Calu3 (cell line): ENCODE data around the gene KRTAP10-6. TPM values are rescaled to one million over a fixed set of nuclear protein-coding genes. Genes with fewer than 3 reads are reported as not detected.

Experiments
- BruUV-seq: library from RNA; stranded (reverse); fragments of 400-500 nt; replicated peaks from 2 replicates; lab custom pipeline; 2021; lab: Mats Ljungman, UMichigan
- CTCF ChIA-PET: fragments of 300-600 bp; sonication (Branson Sonifier 250); formaldehyde crosslinking; loops from one replicate; lab custom pipeline; 2022; ENCODE audit warnings: antibody characterized with exemption; lab: Charles Lee
- DNase-seq: peaks from one replicate; pipeline ENCODE4 v3.0.0; 2022
- H3K27ac Mint-ChIP-seq: one replicate; pipeline ENCODE4 v1.8.0; 2022; ENCODE audit warnings: mixed read lengths; ENCODE audit not compliant: unreplicated experiment
- H3K27me3 Mint-ChIP-seq: one replicate; pipeline ENCODE4 v1.8.0; 2022; ENCODE audit warnings: mixed read lengths; ENCODE audit not compliant: unreplicated experiment
- H3K36me3 Mint-ChIP-seq: one replicate; pipeline ENCODE4 v1.8.0; 2022; ENCODE audit warnings: mild to moderate bottlenecking, moderate library complexity, mixed read lengths; ENCODE audit not compliant: insufficient read depth, unreplicated experiment
- H3K4me1 Mint-ChIP-seq: one replicate; pipeline ENCODE4 v1.8.0; 2022; ENCODE audit warnings: mild to moderate bottlenecking, low read depth, mixed read lengths; ENCODE audit not compliant: unreplicated experiment
- H3K4me3 Mint-ChIP-seq: one replicate; pipeline ENCODE4 v1.8.0; 2022; ENCODE audit warnings: mild to moderate bottlenecking, low read depth, moderate library complexity, mixed read lengths; ENCODE audit not compliant: unreplicated experiment
- H3K9me3 Mint-ChIP-seq: one replicate; pipeline ENCODE4 v1.8.0; 2022; ENCODE audit warnings: low read depth, mixed read lengths; ENCODE audit not compliant: unreplicated experiment
- intact Hi-C: fragments of 100-400 bp; cut with micrococcal nuclease; formaldehyde crosslinking; loops from one replicate; pipeline ENCODE4 v1.10.0; 2022; ENCODE audit not compliant: unreplicated experiment
- total RNA-seq: library from RNA; stranded (reverse); gene quantifications from 2 replicates; pipeline ENCODE4 v1.2.3, GENCODE V29; 2022
- TF ChIP-seq, protein P1 (sequence below): fragments of 200-600 bp; IDR thresholded peaks from one replicate; pipeline ENCODE4 v1.8.0; 2022; ENCODE audit warnings: antibody characterized with exemption; ENCODE audit not compliant: unreplicated experiment

The KRTAP10-6 gene
- total RNA-seq, 1 experiment from 2014 or later, result not detected

DNA sequence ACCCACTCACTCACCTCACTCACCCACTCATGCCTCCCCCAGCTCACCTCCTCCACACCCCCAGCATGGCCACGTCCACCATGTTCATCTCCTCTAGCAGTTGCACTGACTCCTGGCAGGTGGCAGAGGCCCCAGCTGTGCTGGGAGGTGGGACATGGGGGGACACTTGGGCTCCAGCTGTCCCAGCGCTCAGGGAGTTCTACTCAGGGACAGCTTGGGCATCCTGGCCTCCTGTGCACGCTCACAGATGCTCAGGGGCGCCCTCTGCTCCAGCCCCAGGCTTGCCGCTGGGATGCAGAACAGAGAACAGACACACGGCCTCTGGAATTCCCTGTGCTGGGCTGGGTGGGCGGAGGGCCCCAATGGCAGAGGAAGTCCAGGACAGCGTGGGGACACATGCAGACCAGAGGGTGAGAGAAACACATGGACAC is 24.8 kb upstream of the KRTAP10-6 start:
- no peak overlapping the region for H3K4me3 Mint-ChIP-seq

DNA sequence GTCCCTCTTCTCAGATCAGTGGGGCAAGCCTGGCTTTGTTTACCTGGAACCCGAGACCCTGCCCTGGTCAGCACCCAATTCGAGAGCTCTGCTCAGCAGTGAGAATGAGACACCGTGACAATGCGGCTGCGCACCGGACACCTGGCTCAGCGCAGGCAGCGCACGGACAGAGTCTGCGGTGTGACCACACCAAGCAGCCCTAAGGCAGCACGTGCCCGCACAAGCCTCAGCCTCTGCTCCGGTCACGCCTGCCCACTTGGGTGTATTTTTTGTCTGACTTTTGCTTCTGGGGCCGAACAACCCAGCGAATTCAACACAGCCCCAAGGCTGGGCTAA is 24.3 kb upstream of the KRTAP10-6 start:
- intact Hi-C loops, result no loop called here
- TF ChIP-seq, protein P1, sequence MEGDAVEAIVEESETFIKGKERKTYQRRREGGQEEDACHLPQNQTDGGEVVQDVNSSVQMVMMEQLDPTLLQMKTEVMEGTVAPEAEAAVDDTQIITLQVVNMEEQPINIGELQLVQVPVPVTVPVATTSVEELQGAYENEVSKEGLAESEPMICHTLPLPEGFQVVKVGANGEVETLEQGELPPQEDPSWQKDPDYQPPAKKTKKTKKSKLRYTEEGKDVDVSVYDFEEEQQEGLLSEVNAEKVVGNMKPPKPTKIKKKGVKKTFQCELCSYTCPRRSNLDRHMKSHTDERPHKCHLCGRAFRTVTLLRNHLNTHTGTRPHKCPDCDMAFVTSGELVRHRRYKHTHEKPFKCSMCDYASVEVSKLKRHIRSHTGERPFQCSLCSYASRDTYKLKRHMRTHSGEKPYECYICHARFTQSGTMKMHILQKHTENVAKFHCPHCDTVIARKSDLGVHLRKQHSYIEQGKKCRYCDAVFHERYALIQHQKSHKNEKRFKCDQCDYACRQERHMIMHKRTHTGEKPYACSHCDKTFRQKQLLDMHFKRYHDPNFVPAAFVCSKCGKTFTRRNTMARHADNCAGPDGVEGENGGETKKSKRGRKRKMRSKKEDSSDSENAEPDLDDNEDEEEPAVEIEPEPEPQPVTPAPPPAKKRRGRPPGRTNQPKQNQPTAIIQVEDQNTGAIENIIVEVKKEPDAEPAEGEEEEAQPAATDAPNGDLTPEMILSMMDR, result no peak
- H3K4me1 Mint-ChIP-seq, result no peaks in the 10 kb centered on the region
- no peak overlapping the region for H3K4me3 Mint-ChIP-seq
- H3K27ac Mint-ChIP-seq, result no peak overlapping the region
- peaks cover 62% of the 10 kb centered on the region for H3K27me3 Mint-ChIP-seq
- DNase-seq, result no peak
- H3K36me3 Mint-ChIP-seq, result peaks cover 5% of the 10 kb centered on the region
- CTCF ChIA-PET, result interaction anchor here (0.5 kb wide), 1 partner anchor 522 kb away, joined by 3 read pairs; no protein-coding TSS in a partner anchor
- no TSS peak for BruUV-seq
- peaks cover 11% of the 10 kb centered on the region for H3K9me3 Mint-ChIP-seq

More for the DNA sequence above, 24.8 kb upstream of the KRTAP10-6 start:
- intact Hi-C loops, result no loop called here
- Mint-ChIP-seq H3K9me3 (peaks cover 10% of the 10 kb centered on the region), H3K36me3 (peaks cover 5% of the 10 kb centered on the region), H3K27me3 (peaks cover 61% of the 10 kb centered on the region), H3K27ac (no peak overlapping the region), H3K4me1 (no peaks in the 10 kb centered on the region)
- CTCF ChIA-PET, result no interaction called here
- no peak for DNase-seq
- no TSS peak for BruUV-seq
- TF ChIP-seq, protein P1, result no peak

DNA sequence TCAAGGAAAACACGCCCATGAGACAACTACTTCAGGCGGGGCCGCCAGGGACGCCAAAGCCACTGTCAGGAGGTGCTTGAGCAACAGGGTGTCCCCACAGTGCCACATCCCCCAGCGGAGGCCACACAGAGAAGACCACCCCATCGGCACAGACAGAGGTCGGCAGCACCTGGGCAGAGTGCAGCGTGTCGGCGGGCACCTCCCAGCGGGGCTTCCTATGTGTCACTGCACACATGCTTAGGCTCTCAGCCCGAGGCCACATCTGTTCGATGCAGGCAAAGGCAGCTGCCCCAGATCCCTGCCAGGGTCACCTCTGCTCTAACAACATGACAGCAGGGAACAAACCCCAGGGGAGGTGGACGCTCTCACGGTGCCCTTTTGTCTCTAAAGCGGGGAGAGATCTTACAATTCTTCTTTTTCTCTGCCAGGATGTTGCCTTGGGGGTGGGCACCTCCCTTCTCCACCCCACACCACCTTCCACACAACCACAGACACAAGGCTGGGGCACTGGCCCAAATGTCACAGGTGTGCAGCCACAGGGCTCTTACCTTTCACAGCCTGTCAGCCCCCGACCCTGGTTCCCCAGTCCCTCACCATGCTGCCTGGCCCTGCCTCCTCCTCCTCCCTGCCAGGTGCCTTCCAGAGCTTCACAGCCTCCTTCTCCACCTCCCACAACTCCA is 23.7 kb upstream of the KRTAP10-6 start:
- no TSS peak for BruUV-seq
- Mint-ChIP-seq H3K27ac (no peak overlapping the region), H3K36me3 (peaks cover 5% of the 10 kb centered on the region), H3K4me3 (no peak overlapping the region), H3K27me3 (peaks cover 62% of the 10 kb centered on the region), H3K4me1 (no peaks in the 10 kb centered on the region), H3K9me3 (peaks cover 15% of the 10 kb centered on the region)
- intact Hi-C loops, result no loop called here
- CTCF ChIA-PET, result interaction anchor here (0.5 kb wide), 1 partner anchor 522 kb away, joined by 3 read pairs; no protein-coding TSS in a partner anchor
- no peak for DNase-seq
- TF ChIP-seq, protein P1, result no peak

DNA sequence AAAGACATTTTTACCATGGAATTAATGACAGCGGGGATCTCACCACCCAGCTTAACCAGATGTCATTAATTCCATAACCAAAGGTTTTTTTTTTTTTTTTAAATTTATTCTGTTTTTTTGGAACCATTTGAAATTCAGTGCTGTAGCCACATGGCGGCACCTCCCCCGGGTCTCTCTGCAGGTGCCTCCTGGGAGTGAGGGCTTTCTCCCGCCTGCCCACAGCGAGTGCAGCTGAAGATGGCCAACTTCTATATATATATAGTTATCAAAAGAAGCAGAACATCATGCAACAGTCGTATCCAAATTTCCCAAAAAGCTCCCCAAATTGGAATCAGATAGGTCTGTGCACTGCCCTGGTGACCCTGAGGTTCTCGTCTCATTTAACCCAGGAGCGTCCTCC is 23.2 kb upstream of the KRTAP10-6 start:
- H3K4me1 Mint-ChIP-seq, result no peaks in the 10 kb centered on the region
- H3K4me3 Mint-ChIP-seq, result no peak overlapping the region
- H3K9me3 Mint-ChIP-seq, result peaks cover 15% of the 10 kb centered on the region
- peaks cover 62% of the 10 kb centered on the region for H3K27me3 Mint-ChIP-seq
- BruUV-seq, result no TSS peak
- TF ChIP-seq, protein P1, result no peak
- intact Hi-C loops, result no loop called here
- CTCF ChIA-PET, result no interaction called here
- H3K27ac Mint-ChIP-seq, result no peak overlapping the region
- H3K36me3 Mint-ChIP-seq, result peaks cover 5% of the 10 kb centered on the region
- DNase-seq, result no peak
